Panc1 (cell line): ENCODE results near the gene ASTN2.

Experiments
- CTCF ChIP-seq: fragments of 450-650 bp; IDR thresholded peaks from 2 replicates; pipeline ENCODE4 v1.5.1; 2017; ENCODE audit warnings: mild to moderate bottlenecking
- POLR2AphosphoS5 ChIP-seq: IDR thresholded peaks from 2 replicates; pipeline ENCODE4 v1.6.1; 2012; ENCODE audit warnings: mild to moderate bottlenecking, low read depth, low read length, moderate library complexity
- TCF7L2 ChIP-seq: IDR thresholded peaks from 2 replicates; pipeline ENCODE4 v1.6.1; 2011; ENCODE audit warnings: mild to moderate bottlenecking, low read depth, low read length, inconsistent platforms

- TF ChIP-seq POLR2AphosphoS5 (no peak), CTCF (no peak), TCF7L2 (no peak)
These were observed 338.1 kb downstream of the ASTN2 start for GRCh38 chr9:117076571-117077290.
